ENCODE measurements around the gene RIN3.

RIN3 gene

DNA sequence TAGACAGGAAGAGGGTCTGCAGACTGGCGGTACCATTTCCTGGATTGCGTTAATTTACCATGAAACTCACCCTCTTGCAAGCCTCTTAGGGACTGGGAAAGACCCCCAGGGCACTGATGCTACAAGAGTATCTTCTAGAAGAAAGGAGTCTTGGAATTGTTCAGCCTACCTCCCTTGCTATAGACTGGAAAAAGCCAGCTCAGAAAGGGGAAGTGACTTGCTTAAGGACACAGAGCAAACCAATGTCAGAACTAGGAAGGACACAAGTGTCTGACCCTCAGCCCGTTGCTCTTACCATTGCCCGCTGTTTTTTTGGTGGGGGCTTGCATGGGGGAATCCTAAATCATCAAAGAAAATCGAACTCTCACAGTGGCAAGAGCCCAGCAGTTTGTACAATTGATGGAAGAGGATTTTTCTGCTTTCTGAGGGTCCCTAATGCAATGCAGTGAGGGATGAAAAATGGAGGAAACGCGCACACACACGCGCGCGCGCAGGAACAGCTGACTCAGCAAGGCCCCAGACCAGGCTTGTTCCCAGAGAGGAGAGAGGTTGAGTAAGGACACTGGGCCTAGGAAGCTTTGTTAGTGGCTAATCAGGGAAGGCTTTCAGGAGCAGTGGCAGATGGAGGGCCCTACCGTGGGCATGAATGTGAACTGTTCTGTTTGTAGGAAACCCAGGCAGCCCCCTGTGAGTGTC, 50.9 kb downstream of the RIN3 start:
- TF ChIP-seq, protein P1, sequence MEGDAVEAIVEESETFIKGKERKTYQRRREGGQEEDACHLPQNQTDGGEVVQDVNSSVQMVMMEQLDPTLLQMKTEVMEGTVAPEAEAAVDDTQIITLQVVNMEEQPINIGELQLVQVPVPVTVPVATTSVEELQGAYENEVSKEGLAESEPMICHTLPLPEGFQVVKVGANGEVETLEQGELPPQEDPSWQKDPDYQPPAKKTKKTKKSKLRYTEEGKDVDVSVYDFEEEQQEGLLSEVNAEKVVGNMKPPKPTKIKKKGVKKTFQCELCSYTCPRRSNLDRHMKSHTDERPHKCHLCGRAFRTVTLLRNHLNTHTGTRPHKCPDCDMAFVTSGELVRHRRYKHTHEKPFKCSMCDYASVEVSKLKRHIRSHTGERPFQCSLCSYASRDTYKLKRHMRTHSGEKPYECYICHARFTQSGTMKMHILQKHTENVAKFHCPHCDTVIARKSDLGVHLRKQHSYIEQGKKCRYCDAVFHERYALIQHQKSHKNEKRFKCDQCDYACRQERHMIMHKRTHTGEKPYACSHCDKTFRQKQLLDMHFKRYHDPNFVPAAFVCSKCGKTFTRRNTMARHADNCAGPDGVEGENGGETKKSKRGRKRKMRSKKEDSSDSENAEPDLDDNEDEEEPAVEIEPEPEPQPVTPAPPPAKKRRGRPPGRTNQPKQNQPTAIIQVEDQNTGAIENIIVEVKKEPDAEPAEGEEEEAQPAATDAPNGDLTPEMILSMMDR (IDR thresholded peaks at IDR 0.05; ENCODE audit: insufficient read depth, low read length, missing control alignments): no peak
- ChIA-PET POLR2A (interaction anchor here (0.9 kb wide), 1 partner anchor 21 kb away, joined by 3 read pairs; no protein-coding TSS in a partner anchor), CTCF (interaction anchor here (1.2 to 3.0 kb wide), 6 partner anchors 8 to 122 kb away, joined by 3 to 16 read pairs (median 8); no protein-coding TSS in a partner anchor)
- H3K4me3 ChIP-seq (ENCODE audit: low read depth, low read length): no peak overlapping the region
- DNase-seq (ENCODE audit: low read depth, low spot score): no peak

DNA sequence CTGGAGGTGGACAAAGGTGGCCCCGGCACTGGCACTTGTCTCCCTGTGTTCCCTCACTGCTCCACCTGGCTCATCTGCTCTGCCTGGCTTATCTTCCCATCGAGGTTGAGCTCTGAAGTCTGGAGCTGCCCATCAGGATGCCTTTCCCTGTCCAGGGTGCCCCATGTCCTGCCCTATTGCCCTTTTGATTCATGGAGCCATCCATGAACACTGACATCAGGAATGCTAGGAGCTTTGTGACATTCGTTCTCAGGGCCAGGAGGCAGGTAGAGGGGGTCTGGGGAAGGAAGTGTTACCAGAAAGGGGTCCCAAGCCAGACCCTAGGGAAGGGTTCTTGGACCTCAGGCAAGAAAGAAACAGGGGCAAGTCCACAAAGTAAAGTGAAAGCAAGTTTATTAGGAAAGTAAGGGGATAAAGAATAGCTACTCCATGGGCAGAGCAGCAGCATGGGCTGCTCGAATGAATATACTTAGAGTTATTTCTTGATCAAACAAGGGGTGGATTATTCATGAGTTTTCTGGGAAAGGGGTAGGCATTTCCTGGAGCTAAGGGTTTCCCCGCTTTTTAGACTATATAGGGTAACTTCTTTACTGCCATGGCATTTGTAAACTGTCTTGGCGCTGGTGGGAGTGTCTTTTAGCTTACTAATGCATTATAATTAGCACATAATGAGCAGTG, 51.6 kb downstream of the RIN3 start:
- TF ChIP-seq, protein P1 (IDR thresholded peaks at IDR 0.05; ENCODE audit: insufficient read depth, low read length, missing control alignments): no peak
- POLR2A ChIA-PET: interaction anchor here (0.8 kb wide), 1 partner anchor 21 kb away, joined by 3 read pairs; no protein-coding TSS in a partner anchor
- no peak overlapping the region for H3K4me3 ChIP-seq (ENCODE audit: low read depth, low read length)
- CTCF ChIA-PET: interaction anchor here (1.1 to 3.0 kb wide), 8 partner anchors 9 to 430 kb away, joined by 3 to 16 read pairs (median 6); no protein-coding TSS in a partner anchor
- no peak for DNase-seq (ENCODE audit: low read depth, low spot score)

DNA sequence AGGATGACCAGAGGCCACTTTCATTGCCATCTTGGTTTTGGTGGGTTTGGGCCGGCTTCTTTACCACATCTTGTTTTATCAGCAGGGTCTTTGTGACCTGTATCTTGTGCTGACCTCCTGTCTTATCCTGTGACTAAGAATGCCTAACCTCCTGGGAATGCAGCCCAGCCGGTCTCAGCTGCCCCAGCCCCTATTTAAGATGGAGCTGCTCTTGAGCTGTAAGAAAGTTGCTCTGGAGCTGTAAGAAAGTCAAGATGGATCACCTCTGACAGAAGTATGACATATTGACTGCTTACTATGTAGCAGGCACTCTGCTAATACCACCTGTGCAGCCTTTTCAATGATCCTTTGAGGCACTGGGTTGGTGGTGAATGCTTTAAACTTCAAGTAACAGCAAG, 52.1 kb downstream of the RIN3 start:
- no peak for DNase-seq (ENCODE audit: low read depth, low spot score)
- TF ChIP-seq, protein P1 (IDR thresholded peaks at IDR 0.05; ENCODE audit: insufficient read depth, low read length, missing control alignments): no peak
- ChIA-PET CTCF (interaction anchor here (1.1 to 2.7 kb wide), 7 partner anchors 9 to 430 kb away, joined by 3 to 10 read pairs (median 4); no protein-coding TSS in a partner anchor), POLR2A (interaction anchor here (0.8 kb wide), 1 partner anchor 21 kb away, joined by 3 read pairs; no protein-coding TSS in a partner anchor)
- no peak overlapping the region for H3K4me3 ChIP-seq (ENCODE audit: low read depth, low read length)

DNA sequence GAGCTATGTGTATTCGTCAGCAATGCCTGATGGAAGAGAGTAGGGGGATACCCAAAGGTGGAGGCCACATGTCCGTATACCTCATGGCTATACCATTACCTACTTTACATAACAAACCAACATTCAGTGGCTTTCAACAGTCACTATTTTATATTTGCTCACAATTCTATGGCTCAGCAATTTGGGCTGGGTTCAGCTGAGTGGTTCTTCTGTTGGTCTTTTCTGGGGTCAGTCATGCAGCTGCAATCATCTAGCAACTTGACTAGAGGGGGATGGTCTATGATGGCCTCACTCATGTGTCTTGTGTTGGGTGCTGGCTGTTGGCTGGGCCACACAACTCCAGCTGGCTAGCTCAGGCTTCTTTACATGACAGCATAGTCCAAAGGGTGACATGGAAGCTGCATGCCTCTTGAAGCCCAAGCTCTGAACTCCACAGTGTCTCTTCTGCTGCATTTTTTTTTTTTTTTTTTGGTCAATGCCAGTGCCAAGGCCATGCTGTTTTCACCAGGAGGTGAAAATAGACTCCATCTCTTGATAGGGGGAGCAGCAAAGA, 53.7 kb downstream of the RIN3 start:
- no peak overlapping the region for H3K4me3 ChIP-seq (ENCODE audit: low read depth, low read length)
- TF ChIP-seq, protein P1 (IDR thresholded peaks at IDR 0.05; ENCODE audit: insufficient read depth, low read length, missing control alignments): no peak
- ChIA-PET CTCF (interaction anchor here (1.3 kb wide), 1 partner anchor 22 kb away, joined by 3 read pairs; no protein-coding TSS in a partner anchor), POLR2A (no interaction called here)
- DNase-seq (ENCODE audit: low read depth, low spot score): no peak

DNA sequence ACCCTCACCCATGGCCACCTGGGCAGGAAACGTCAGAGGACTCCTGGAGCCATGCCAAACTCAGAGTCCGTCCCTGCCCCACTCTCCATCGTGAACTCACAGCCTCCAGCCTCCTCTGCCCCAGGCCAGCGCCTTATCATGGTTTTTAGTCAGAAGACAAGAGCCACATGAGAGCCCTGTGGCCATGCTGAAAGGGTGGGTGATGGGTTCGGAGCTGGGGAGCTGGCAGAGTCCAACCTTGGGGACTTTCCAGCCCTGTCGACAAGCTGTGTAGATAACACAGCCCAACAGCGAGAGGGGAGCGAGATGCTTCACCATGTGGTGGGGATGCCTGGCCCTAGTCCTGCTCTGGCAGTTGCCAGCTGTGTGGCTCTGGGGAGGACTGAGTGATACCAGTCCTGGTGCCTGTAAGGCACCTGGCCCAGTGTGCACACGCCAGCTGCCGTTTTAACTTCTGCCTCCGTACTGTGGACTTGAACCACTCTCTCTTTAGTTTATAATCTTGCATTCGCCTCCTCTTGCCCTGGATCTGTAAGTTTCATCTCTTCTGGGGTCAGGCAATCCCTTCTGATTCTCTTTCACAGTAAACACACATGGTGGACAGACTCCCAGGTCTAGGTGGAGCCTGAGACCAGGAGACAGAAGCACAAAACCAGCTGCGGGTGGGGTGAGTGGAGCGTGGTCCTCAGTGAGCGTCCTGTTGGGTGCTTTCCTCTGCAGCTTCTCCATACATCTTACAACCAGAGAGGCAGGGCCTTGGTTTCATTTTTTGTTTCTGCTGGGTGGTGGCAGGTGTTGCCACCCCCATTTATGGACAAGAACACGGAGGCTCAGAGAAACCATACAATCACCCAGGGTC, 55.3 kb downstream of the RIN3 start:
- H3K4me3 ChIP-seq (ENCODE audit: low read depth, low read length): no peak overlapping the region
- TF ChIP-seq, protein P1 (IDR thresholded peaks at IDR 0.05; ENCODE audit: insufficient read depth, low read length, missing control alignments): no peak
- POLR2A ChIA-PET: no interaction called here
- no peak for DNase-seq (ENCODE audit: low read depth, low spot score)
- CTCF ChIA-PET: interaction anchor here (0.6 to 1.6 kb wide), 3 partner anchors 9 to 103 kb away, joined by 3 to 4 read pairs (median 3); no protein-coding TSS in a partner anchor
